Uterus (tissue), 4 donors: Measurements from ENCODE around the gene P2RY12. TPM values are rescaled to one million over a fixed set of nuclear protein-coding genes. Genes with fewer than 3 reads are reported as not detected.
A peak's percentile ranks its signal among the peaks of the same experiment; 100 is the strongest.

Source experiments
- DNase-seq, 2 donors: peaks; one replicate each; pipeline ENCODE4 v3.0.0-alpha.2; 2019 to 2020
- H3K27ac ChIP-seq, 2 donors: fragments of 200-600 bp; sonication (generic); 1 replicate in 1 of 2; 2 replicates in 1 of 2; pipeline ENCODE4 v1.5.1; 2016 to 2018
- H3K27me3 ChIP-seq, 2 donors: fragments of 200-600 bp; sonication (generic); one replicate each; pipeline ENCODE4 v1.5.1; 2018 to 2019; ENCODE audit warnings: control low read depth in 1 of 2
- H3K36me3 ChIP-seq, 2 donors: fragments of 200-600 bp; sonication (generic); one replicate each; pipeline ENCODE4 v1.5.1; 2019; ENCODE audit warnings: control low read depth in 1 of 2
- H3K4me1 ChIP-seq, 2 donors: fragments of 200-600 bp; sonication (generic); one replicate each; pipeline ENCODE4 v1.5.1; 2018 to 2019; ENCODE audit warnings: control low read depth in 1 of 2
- H3K4me3 ChIP-seq, 2 donors: fragments of 200-600 bp; sonication (generic); 1 replicate in 1 of 2; 2 replicates in 1 of 2; pipeline ENCODE4 v1.5.1; 2018 to 2019; ENCODE audit warnings: mild to moderate bottlenecking in 1 of 2
- H3K9me3 ChIP-seq, 2 donors: fragments of 200-600 bp; sonication (generic); one replicate each; pipeline ENCODE4 v1.5.1; 2019; ENCODE audit warnings: control low read depth in 1 of 2
- CTCF ChIP-seq, 4 experiments: fragments of 200-600 bp in 2 of 4; fragments of 450-650 bp in 2 of 4; sonication (generic) in 2 of 4; IDR thresholded peaks; one replicate each; pipeline ENCODE4 v1.5.1; 2016 to 2019; ENCODE audit warnings: antibody characterized with exemption in 4 of 4, mild to moderate bottlenecking in 2 of 4, moderate library complexity in 1 of 4
- POLR2A ChIP-seq, 2 donors: fragments of 450-650 bp; IDR thresholded peaks; one replicate each; pipeline ENCODE4 v1.6.1; 2016; ENCODE audit warnings: antibody characterized with exemption in 2 of 2, mild to moderate bottlenecking in 1 of 2, moderate library complexity in 1 of 2
- intact Hi-C: fragments of 100-400 bp; cut with DNase I; formaldehyde crosslinking; loops from one replicate; pipeline ENCODE4 v1.15.1; 2023; ENCODE audit warnings: low total_unique reads
- total RNA-seq, 4 donors: library from RNA; depleted of rRNA in 3 of 4; stranded (reverse); fragments of >200 nt in 3 of 4; gene quantifications; one replicate each; pipeline versions ENCODE4 v1.1.0 to v1.2.4, GENCODE V29; 2014 to 2023
- donor health status: DM: yes; HTN: yes; CAD: no.

The P2RY12 gene
- total RNA-seq, 4 donors from 2014 or later, result 0.95 to 6.2 (median 3.1) TPM; not detected in 1

GRCh38 chr3:151327571-151328198, 56.9 kb downstream of the P2RY12 start:
- Histone ChIP-seq H3K27me3 (no peaks in the 10 kb centered on the region), H3K4me3 (no peak overlapping the region), H3K27ac (no peak overlapping the region), H3K36me3 (no peaks in the 10 kb centered on the region), H3K9me3 (no peaks in the 10 kb centered on the region), H3K4me1 (no peaks in the 10 kb centered on the region)
- no peak for DNase-seq
- intact Hi-C loops, result no loop called here
- TF ChIP-seq CTCF (IDR thresholded peaks at IDR 0.05) (peak; percentile 3 to 61 (median 29)), POLR2A (IDR thresholded peaks at IDR 0.05) (no peak)

GRCh38 chr3:151322511-151322910, 62.0 kb downstream of the P2RY12 start:
- no peaks in the 10 kb centered on the region for H3K4me1 ChIP-seq
- H3K36me3 ChIP-seq, result no peaks in the 10 kb centered on the region
- TF ChIP-seq POLR2A (IDR thresholded peaks at IDR 0.05) (no peak), CTCF (IDR thresholded peaks at IDR 0.05) (no peak)
- no peak overlapping the region for H3K27ac ChIP-seq
- no peak overlapping the region for H3K4me3 ChIP-seq
- H3K27me3 ChIP-seq, result no peaks in the 10 kb centered on the region
- H3K9me3 ChIP-seq, result no peaks in the 10 kb centered on the region
- no peak for DNase-seq
- intact Hi-C loops, result no loop called here

DNA sequence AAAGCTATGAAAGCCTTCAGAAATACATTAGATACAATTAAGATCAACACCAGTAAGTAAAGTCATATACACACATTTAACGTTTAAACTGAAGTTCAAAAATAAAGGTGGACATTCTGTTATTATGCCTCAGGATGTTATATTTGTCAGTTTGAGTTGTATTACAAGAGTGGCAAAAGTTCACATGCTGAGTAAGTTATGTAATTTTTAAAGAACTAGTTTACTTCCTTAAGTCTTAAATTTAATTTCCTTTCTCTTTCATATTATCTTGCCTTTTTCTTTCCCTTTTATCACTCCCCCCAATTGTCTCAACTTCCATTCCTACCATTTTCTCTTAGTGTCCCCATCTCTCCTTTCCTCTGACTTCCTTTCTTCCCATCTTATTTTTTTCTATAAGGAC, 63.0 kb downstream of the P2RY12 start:
- no peak overlapping the region for H3K4me3 ChIP-seq
- H3K27ac ChIP-seq, result no peak overlapping the region
- no peaks in the 10 kb centered on the region for H3K27me3 ChIP-seq
- intact Hi-C loops, result no loop called here
- H3K4me1 ChIP-seq, result no peaks in the 10 kb centered on the region
- H3K36me3 ChIP-seq, result no peaks in the 10 kb centered on the region
- no peak for TF ChIP-seq CTCF (IDR thresholded peaks at IDR 0.05)
- TF ChIP-seq POLR2A (IDR thresholded peaks at IDR 0.05), result no peak
- DNase-seq, result no peak
- H3K9me3 ChIP-seq, result no peaks in the 10 kb centered on the region

DNA sequence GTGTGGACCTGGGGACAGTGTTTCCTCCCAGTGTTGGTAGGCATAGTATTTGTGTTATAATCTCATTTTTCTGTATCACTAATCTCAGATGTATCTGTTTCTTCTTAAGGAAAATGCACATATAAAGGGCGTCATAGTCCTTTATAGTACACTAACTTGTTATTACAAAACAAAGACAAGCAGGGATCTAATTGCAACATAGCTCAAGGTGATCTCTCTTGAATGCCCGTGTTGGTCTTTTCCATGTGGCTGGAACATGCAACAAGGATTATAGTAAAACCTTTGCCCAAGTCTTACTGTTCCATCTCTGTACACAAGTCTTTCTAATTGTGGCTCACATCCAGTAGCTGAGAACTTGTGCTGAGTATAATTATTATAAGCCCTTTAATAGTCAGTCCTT, 64.4 kb downstream of the P2RY12 start:
- Histone ChIP-seq H3K9me3 (no peaks in the 10 kb centered on the region), H3K4me3 (no peak overlapping the region), H3K27ac (no peak overlapping the region), H3K36me3 (no peaks in the 10 kb centered on the region), H3K27me3 (no peaks in the 10 kb centered on the region), H3K4me1 (no peaks in the 10 kb centered on the region)
- intact Hi-C loops, result no loop called here
- TF ChIP-seq CTCF (IDR thresholded peaks at IDR 0.05) (no peak), POLR2A (IDR thresholded peaks at IDR 0.05) (no peak)
- no peak for DNase-seq

GRCh38 chr3:151319628-151320027, 64.9 kb downstream of the P2RY12 start:
- no peaks in the 10 kb centered on the region for H3K27me3 ChIP-seq
- no peaks in the 10 kb centered on the region for H3K36me3 ChIP-seq
- TF ChIP-seq POLR2A (IDR thresholded peaks at IDR 0.05) (no peak), CTCF (IDR thresholded peaks at IDR 0.05) (no peak)
- intact Hi-C loops, result no loop called here
- H3K4me1 ChIP-seq, result no peaks in the 10 kb centered on the region
- no peaks in the 10 kb centered on the region for H3K9me3 ChIP-seq
- H3K27ac ChIP-seq, result no peak overlapping the region
- H3K4me3 ChIP-seq, result no peak overlapping the region
- DNase-seq, result no peak
